Liver (tissue), 9 donors: ENCODE measurements around the gene ZNF423. TPM values are rescaled to one million over a fixed set of nuclear protein-coding genes. Genes with fewer than 3 reads are reported as not detected.

ENCODE experiments used
- DNase-seq: peaks from one replicate; pipeline ENCODE4 v3.0.0-alpha.2; 2017; ENCODE audit warnings: low spot score
- H3K27ac ChIP-seq, 2 donors: one replicate each; pipeline ENCODE4 v1.7.0; 2013; ENCODE audit warnings: inconsistent platforms in 2 of 2, low read length in 2 of 2, control low read depth in 1 of 2, low read depth in 1 of 2, mild to moderate bottlenecking in 1 of 2
- H3K27me3 ChIP-seq, 4 donors: one replicate each; pipeline versions ENCODE4 v1.6.1 to v1.7.0; 2013; ENCODE audit warnings: low read length in 3 of 4, inconsistent platforms in 1 of 4, mild to moderate bottlenecking in 1 of 4, moderate library complexity in 1 of 4; ENCODE audit not compliant: control insufficient read depth in 4 of 4, insufficient read depth in 4 of 4
- H3K36me3 ChIP-seq, 4 donors: one replicate each; pipeline versions ENCODE4 v1.6.1 to v1.7.0; 2013; ENCODE audit warnings: low read length in 3 of 4, mild to moderate bottlenecking in 3 of 4, low read depth in 1 of 4, moderate library complexity in 1 of 4; ENCODE audit not compliant: control insufficient read depth in 4 of 4, insufficient read depth in 3 of 4
- H3K4me1 ChIP-seq, 4 donors: one replicate each; pipeline versions ENCODE4 v1.6.1 to v1.7.0; 2013; ENCODE audit warnings: low read length in 3 of 4, mild to moderate bottlenecking in 3 of 4, moderate library complexity in 1 of 4; ENCODE audit not compliant: control insufficient read depth in 4 of 4, insufficient read depth in 4 of 4
- H3K4me3 ChIP-seq, 3 donors: one replicate each; pipeline versions ENCODE4 v1.6.1 to v1.7.0; 2013; ENCODE audit warnings: low read length in 3 of 3, control low read depth in 1 of 3, low read depth in 1 of 3, mild to moderate bottlenecking in 1 of 3
- H3K9ac ChIP-seq, 2 donors: one replicate each; pipeline ENCODE4 v1.7.0; 2013; ENCODE audit warnings: low read length in 2 of 2, mild to moderate bottlenecking in 2 of 2, moderate library complexity in 2 of 2, control low read depth in 1 of 2, low read depth in 1 of 2
- H3K9me3 ChIP-seq, 4 donors: one replicate each; pipeline versions ENCODE4 v1.6.1 to v1.7.0; 2013; ENCODE audit warnings: low read length in 3 of 4; ENCODE audit not compliant: control insufficient read depth in 4 of 4
- CTCF ChIP-seq: fragments of 150-350 bp; IDR thresholded peaks from 2 replicates; pipeline ENCODE4 v1.5.1; 2017; ENCODE audit warnings: improper control_type of control experiment, low read depth, low read length; ENCODE audit not compliant: missing input control
- EGR1 ChIP-seq, 2 donors: IDR thresholded peaks; 2 replicates each; pipeline ENCODE4 v1.6.1; 2016 to 2018; ENCODE audit warnings: antibody characterized with exemption in 2 of 2, low read depth in 2 of 2
- FOXA1 ChIP-seq: IDR thresholded peaks from 2 replicates; pipeline ENCODE4 v1.6.1; 2016; ENCODE audit warnings: antibody characterized with exemption
- FOXA2 ChIP-seq: IDR thresholded peaks from 2 replicates; pipeline ENCODE4 v1.6.1; 2016; ENCODE audit warnings: antibody characterized with exemption
- GABPA ChIP-seq, 2 donors: IDR thresholded peaks in 1 of 2; conservative IDR thresholded peaks in 1 of 2; 2 replicates each; pipeline ENCODE4 v1.6.1; 2016; ENCODE audit warnings: antibody characterized with exemption in 2 of 2, mild to moderate bottlenecking in 1 of 2, moderate library complexity in 1 of 2
- HNF4A ChIP-seq, 2 donors: conservative IDR thresholded peaks; 2 replicates each; pipeline ENCODE4 v1.6.1; 2016; ENCODE audit warnings: antibody characterized with exemption in 2 of 2, mild to moderate bottlenecking in 2 of 2
- HNF4G ChIP-seq: IDR thresholded peaks from 2 replicates; pipeline ENCODE4 v1.6.1; 2016; ENCODE audit warnings: antibody characterized with exemption
- JUND ChIP-seq, 2 donors: IDR thresholded peaks; 2 replicates each; pipeline ENCODE4 v1.6.1; 2016; ENCODE audit warnings: antibody characterized with exemption in 2 of 2
- NR2F2 ChIP-seq: IDR thresholded peaks from 2 replicates; pipeline ENCODE4 v1.6.1; 2016; ENCODE audit warnings: antibody characterized with exemption
- RAD21 ChIP-seq, 2 donors: IDR thresholded peaks; 2 replicates each; pipeline ENCODE4 v1.6.1; 2016; ENCODE audit warnings: antibody characterized with exemption in 2 of 2, mild to moderate bottlenecking in 2 of 2
- RXRA ChIP-seq, 2 donors: IDR thresholded peaks; 2 replicates each; pipeline ENCODE4 v1.6.1; 2017 to 2018; ENCODE audit warnings: antibody characterized with exemption in 2 of 2, mild to moderate bottlenecking in 1 of 2
- SP1 ChIP-seq: IDR thresholded peaks from 2 replicates; pipeline ENCODE4 v1.6.1; 2018; ENCODE audit warnings: antibody characterized with exemption, mild to moderate bottlenecking
- TAF1 ChIP-seq: conservative IDR thresholded peaks from 2 replicates; pipeline ENCODE4 v1.6.1; 2016; ENCODE audit warnings: antibody characterized with exemption, mild to moderate bottlenecking
- YY1 ChIP-seq: IDR thresholded peaks from 2 replicates; pipeline ENCODE4 v1.6.1; 2016; ENCODE audit warnings: antibody characterized with exemption, mild to moderate bottlenecking
- ZBTB33 ChIP-seq: IDR thresholded peaks from 2 replicates; pipeline ENCODE4 v1.6.1; 2016; ENCODE audit warnings: antibody characterized with exemption
- WGBS: extraction: QIAGEN DNeasy Blood & Tissue Kit; methylation state at CpG from one replicate; pipeline ENCODE4 v1.1.7; 2013; 5-methylcytosine and 5-hydroxymethylcytosine counted together
- polyA plus RNA-seq, 2 donors: library from polyadenylated mRNA; stranded (reverse) in 1 of 2; unstranded in 1 of 2; fragments of 200-250 nt in 1 of 2; fragments of >200 nt in 1 of 2; fragmentation: Nextera tagmentation in 1 of 2; extraction: Ambion mirVana in 1 of 2; gene quantifications; one replicate each; pipeline versions ENCODE4 v1.2.1 to v1.2.3, GENCODE V29; 2013 to 2015
- total RNA-seq, 2 donors: library from RNA; depleted of rRNA; stranded (reverse); fragments of >200 nt; gene quantifications; one replicate each; pipeline ENCODE4 v1.2.3, GENCODE V29; 2014
- TF ChIP-seq, protein P1 (sequence below): IDR thresholded peaks from 2 replicates; pipeline ENCODE4 v1.6.1; 2016; ENCODE audit warnings: antibody characterized with exemption
- TF ChIP-seq, protein P2 (sequence below): IDR thresholded peaks from 2 replicates; pipeline ENCODE4 v1.6.1; 2016; ENCODE audit warnings: antibody characterized with exemption
- TF ChIP-seq, protein P3 (sequence below): IDR thresholded peaks from 2 replicates; pipeline ENCODE4 v1.6.1; 2016; ENCODE audit warnings: antibody characterized with exemption, mild to moderate bottlenecking
- donor health status: healthy.
- donor health status: healthy.
- donor health status: healthy.
- donor health status: healthy.
- donor health status: healthy.

The ZNF423 gene
- total and polyA plus RNA-seq, 4 donors: 0.24 to 1.6 (median 0.39) TPM

DNA sequence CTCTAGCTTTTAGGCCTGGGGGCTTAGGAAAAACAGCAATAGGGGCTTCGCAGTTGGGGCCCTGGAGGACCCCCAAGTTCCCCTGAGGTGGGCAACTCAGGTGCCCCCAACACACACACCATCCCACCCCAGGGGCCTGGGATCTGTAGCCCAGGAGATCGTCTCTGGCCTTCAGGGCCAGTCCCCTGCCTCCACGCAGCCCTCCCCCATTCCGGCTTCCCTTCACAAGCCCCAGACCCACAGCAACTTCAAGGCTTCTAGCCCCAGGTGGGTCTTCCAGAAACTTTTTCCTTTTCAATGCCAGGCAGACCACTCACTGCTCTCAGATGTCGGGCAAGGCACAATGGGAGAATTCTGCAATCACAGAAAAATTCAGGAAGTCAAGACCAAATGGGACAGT is 402.9 kb downstream of the ZNF423 start:
- TF ChIP-seq, protein P1, sequence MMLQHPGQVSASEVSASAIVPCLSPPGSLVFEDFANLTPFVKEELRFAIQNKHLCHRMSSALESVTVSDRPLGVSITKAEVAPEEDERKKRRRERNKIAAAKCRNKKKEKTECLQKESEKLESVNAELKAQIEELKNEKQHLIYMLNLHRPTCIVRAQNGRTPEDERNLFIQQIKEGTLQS: no peak
- no peak for TF ChIP-seq FOXA2
- no peak for TF ChIP-seq CTCF
- TF ChIP-seq, protein P2, sequence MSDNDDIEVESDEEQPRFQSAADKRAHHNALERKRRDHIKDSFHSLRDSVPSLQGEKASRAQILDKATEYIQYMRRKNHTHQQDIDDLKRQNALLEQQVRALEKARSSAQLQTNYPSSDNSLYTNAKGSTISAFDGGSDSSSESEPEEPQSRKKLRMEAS: no peak
- TF ChIP-seq HNF4G: no peak
- TF ChIP-seq ZBTB33: no peak
- TF ChIP-seq EGR1 (IDR thresholded peaks at IDR 0.05; ENCODE audit: low read depth in 2 of 2): no peak
- no peak for TF ChIP-seq TAF1
- TF ChIP-seq RAD21 (IDR thresholded peaks at IDR 0.05): no peak
- TF ChIP-seq JUND (IDR thresholded peaks at IDR 0.05): no peak
- no peak for TF ChIP-seq FOXA1
- TF ChIP-seq, protein P3, sequence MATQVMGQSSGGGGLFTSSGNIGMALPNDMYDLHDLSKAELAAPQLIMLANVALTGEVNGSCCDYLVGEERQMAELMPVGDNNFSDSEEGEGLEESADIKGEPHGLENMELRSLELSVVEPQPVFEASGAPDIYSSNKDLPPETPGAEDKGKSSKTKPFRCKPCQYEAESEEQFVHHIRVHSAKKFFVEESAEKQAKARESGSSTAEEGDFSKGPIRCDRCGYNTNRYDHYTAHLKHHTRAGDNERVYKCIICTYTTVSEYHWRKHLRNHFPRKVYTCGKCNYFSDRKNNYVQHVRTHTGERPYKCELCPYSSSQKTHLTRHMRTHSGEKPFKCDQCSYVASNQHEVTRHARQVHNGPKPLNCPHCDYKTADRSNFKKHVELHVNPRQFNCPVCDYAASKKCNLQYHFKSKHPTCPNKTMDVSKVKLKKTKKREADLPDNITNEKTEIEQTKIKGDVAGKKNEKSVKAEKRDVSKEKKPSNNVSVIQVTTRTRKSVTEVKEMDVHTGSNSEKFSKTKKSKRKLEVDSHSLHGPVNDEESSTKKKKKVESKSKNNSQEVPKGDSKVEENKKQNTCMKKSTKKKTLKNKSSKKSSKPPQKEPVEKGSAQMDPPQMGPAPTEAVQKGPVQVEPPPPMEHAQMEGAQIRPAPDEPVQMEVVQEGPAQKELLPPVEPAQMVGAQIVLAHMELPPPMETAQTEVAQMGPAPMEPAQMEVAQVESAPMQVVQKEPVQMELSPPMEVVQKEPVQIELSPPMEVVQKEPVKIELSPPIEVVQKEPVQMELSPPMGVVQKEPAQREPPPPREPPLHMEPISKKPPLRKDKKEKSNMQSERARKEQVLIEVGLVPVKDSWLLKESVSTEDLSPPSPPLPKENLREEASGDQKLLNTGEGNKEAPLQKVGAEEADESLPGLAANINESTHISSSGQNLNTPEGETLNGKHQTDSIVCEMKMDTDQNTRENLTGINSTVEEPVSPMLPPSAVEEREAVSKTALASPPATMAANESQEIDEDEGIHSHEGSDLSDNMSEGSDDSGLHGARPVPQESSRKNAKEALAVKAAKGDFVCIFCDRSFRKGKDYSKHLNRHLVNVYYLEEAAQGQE: no peak
- H3K4me1 ChIP-seq: peaks cover 0 to 3% (median 0%) of the 10 kb centered on the region in 4 donors
- no peak overlapping the region for H3K4me3 ChIP-seq
- DNase-seq: no peak
- no peaks in the 10 kb centered on the region for H3K36me3 ChIP-seq
- H3K27me3 ChIP-seq: no peaks in the 10 kb centered on the region
- WGBS: 94% methylated on average over 5 of the region's 5 CpGs
- H3K9ac ChIP-seq: no peak overlapping the region
- H3K9me3 ChIP-seq: no peaks in the 10 kb centered on the region
- no peak overlapping the region for H3K27ac ChIP-seq

GRCh38 chr16:49452578-49452977 is 403.3 kb downstream of the ZNF423 start:
- peaks cover 0 to 3% (median 0%) of the 10 kb centered on the region in 4 donors for H3K4me1 ChIP-seq
- H3K27me3 ChIP-seq: no peaks in the 10 kb centered on the region
- DNase-seq: no peak
- H3K9me3 ChIP-seq: no peaks in the 10 kb centered on the region
- no peak overlapping the region for H3K27ac ChIP-seq
- H3K36me3 ChIP-seq: no peaks in the 10 kb centered on the region
- peak overlapping the region in 1 of 3 donors; percentile 40 for H3K4me3 ChIP-seq
- 32% methylated on average over 14 of the region's 14 CpGs for WGBS
- H3K9ac ChIP-seq: no peak overlapping the region
- TF ChIP-seq YY1 (no peak), FOXA2 (no peak), CTCF (no peak), HNF4A (conservative IDR thresholded peaks at IDR 0.05) (no peak), JUND (IDR thresholded peaks at IDR 0.05) (no peak), RXRA (IDR thresholded peaks at IDR 0.05) (no peak), ZBTB33 (no peak), HNF4G (no peak), NR2F2 (no peak), GABPA (IDR thresholded peaks at IDR 0.05 in 1 of 2, conservative IDR thresholded peaks at IDR 0.05 in 1 of 2) (no peak), EGR1 (IDR thresholded peaks at IDR 0.05; ENCODE audit: low read depth in 2 of 2) (no peak), SP1 (no peak)
- TF ChIP-seq, protein P2: no peak
- TF ChIP-seq, protein P1: no peak
